ENCODE measurements around the gene RAB3B.

Gene RAB3B

DNA sequence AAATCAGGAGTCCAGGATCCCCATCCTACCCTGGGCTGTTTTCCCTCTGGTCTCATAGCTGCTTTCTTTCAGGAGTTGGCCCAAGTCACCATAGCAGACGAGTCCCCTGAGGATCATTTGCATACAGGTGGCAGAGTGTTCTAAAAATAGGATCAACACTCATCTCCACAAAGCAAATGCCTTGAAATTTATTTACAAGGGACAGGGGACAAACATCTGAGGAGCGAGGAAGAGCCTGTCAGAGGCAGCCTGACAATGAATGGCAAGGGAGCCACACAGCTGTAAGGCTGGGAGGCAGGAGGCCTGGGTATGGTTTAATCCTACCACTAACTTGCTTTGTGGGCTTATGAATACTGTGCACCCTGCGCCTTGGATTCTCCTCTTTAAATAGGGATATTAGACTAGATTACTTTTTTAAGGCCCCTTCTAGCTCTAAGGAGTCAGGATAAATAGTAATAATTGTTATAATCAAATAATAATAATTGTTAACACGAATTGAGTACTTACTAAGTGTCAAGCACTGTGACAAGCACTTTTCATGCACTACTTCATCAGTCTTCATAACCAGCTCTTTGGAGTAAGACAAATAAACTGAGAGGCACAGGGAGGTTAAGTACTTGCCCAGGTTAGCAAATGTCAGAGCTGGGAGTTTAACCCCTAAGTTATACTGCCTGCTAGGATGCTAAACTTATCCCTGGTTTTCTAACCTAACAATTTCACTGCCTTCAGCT lies 34.5 kb downstream of the RAB3B start:
- FAIRE-seq = no peak

DNA sequence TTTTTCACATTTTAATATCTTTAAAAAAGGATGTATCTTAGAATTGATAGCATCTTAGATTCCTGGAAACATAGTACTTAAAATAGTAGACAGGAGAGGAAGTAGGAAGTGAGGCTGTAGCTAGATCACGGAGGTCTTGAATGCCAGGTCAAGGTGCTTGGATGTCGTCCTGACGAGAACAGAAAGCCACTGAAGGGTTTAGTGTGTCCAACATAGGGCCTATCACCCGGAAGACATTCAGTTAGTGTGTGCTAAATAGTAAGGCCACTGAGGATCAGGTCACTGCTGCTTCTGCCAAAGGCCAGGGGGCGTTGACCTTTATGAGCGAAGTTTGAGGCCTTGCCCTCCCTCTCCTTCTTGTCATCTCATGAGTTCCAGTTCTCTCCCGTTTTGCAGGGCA lies 35.7 kb downstream of the RAB3B start:
- no peak for FAIRE-seq

DNA sequence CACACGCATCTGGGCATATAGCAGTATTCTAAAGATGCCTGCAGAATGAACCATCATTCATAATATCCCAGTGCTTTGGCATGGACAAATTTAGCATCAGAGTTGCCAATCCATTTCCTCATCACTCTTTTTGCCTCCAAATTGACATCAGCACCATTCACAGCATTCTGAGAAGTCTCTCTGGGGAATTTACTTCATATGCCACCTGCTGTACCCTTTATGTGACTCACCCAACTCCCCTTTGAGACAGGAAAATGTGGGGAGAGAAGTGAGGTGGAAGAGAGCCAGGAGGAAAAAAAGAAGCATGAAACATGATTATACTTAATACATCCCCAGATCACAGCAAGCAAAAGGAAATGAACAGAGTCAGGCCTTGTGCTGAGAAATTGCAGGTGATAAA lies 37.4 kb downstream of the RAB3B start:
- FAIRE-seq = no peak

DNA sequence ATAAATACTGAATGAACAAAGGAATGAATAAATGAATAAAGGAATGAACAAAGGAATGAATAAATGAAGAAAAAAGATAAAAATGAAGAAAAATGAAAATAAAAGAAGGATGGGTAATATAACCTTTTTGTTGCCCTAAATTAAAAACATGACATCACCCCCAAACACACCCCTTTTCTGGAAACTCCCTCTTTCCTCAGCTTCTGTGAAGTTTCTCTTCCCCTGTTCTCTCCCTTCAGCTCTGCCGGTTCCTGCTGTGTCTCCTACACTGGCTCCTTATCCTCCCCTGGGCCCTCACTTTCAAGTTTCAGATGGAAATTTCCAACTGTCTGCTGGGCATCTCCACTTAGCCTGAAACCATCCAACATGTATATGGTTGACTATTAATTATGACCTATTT lies 37.9 kb downstream of the RAB3B start:
- FAIRE-seq = no peak

DNA sequence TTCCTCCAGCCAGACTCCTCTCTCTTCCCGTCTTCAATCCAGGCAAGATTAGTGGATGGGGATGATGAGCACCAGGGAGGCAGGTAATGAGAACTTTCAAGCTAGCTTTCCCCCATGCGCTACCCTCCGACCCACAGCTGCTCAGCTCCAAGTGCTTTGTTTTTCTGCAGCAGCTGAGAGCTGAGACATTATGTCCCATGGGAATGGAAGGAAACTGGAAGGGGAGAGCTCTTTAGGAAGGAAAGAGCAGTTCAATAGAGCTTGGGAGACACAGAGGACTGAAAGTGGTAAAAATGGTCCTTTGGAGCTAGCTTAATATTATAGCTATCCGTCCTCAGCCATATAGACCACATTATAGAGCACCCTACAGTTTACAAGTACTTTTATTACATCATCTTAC lies 39.8 kb downstream of the RAB3B start:
- no peak for FAIRE-seq

DNA sequence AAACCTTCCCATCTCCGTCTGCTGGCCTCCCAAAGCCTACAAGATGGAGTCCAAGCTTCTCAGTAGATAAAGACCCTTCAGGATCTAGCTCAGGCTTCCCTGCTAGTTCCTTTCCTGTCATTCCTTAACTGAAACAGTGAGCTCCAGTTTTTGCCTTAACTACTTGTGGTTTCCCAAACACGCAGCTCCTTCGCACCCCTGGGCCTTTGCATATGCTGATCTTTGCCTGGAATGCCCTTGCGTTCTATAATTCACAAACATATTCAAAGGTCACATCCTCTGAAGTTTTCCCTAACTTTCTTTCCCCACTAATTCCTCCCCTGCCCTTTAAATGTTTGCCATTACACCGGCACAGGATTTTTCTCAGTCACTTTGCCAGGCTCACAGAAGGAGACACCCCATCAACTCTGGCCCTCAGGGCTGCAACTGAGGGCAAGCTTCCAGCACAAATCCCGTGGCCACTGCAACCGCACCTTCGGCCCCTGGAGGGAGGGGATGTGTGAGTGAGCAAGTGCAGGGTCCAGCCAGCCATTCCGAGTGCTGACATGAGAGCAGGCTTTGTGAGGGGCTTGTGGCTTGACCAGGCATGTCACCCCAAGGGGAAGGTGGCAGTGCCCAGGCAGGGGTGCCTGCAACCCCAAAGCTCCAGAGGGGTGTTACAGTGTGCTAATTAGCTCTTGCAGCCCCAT lies 41.3 kb downstream of the RAB3B start:
- FAIRE-seq = no peak

DNA sequence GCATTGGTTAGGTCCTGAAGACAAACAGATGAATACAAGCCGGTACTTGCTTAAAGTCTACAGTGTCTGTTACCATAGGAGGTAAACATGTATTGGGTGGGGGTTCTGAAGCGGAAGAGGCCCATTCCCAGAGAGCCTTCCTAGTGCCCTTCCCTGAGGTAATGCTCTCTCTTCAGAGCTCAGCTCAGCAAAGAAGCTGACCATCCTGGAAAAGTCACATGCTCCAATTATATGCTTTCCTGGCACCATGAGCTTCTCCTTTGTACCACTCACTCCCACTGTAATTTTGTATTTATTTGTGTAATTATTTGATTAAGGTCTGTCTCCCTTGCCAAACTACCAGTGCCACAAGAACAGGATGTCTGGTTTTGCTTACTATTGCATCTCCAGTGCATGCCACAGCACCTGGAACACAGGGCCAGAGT lies 42.0 kb downstream of the RAB3B start:
- FAIRE-seq = no peak

DNA sequence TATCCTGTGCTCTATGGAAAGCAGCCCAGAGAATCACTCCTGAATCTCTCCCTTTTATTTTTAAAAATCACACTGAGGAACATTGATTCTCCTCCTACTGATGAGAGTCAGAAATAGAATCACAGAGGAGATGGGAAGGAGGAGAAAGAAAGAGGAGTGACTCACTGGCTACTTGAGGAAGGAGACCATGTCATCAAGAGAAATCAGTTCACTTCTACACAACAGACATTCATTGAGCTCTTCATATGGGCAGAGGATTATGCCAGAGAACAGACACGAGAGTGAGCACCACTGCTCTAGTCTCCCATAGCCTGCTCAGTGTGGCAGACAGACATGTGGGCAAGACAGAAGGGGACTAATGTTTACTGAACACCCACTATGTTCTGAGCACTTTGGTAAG lies 44.2 kb downstream of the RAB3B start:
- no peak for FAIRE-seq

DNA sequence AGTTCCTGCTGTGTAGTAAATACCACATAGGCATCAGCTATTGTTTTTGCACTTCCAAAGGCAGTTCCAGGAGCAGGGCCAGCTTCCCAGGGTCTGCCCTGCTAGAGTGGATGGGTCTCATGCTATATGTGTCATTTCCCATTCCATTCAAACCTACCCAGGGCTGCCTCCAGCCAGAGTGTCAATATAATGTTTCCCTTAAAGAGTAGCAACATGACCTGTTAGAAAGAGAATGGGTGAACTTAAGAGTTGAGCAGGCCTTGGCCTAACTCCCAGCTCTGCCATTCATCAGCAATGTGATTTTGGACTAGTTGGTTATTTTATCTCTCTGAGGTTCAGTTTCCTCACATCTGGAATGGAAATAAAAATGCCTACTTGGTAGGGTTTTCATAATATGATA lies 44.9 kb downstream of the RAB3B start:
- FAIRE-seq = no peak

DNA sequence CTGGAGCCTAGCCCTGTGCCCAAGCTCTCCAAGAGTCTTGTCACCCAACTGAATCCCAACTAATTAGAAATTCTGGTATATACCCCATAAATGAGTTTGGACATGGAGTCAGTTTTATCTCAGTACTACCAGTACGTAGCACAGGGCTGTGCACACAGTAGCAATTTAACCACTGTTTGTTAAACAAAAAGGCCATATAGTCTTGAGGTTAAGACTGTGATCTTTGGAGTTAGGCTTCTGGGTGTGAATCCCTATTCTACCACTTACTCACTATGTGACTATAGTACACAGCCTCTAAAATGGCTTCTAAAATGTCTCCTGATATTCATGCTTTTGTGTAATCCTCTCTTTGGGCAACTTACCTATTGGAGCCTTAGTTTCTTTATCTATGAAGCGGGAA lies 48.2 kb downstream of the RAB3B start:
- FAIRE-seq = no peak

DNA sequence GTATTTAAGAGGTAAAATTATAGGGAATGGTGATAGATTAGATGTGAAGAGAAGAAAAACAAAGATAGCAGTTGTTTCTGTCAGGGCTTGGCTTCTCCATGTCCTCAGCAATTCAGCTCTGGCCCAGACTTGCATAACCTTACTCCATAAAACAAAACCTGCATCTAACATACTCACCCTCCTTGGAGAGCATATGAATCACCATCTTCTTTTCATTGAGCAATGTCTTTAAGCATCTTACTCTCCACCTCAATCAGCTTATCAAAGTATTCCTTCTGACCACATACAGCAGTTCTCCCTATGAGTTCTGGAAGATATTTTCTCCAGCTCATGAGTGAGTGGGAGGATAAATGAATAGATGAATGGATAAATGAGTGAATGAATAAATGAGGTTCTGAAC lies 49.0 kb downstream of the RAB3B start:
- FAIRE-seq = no peak

DNA sequence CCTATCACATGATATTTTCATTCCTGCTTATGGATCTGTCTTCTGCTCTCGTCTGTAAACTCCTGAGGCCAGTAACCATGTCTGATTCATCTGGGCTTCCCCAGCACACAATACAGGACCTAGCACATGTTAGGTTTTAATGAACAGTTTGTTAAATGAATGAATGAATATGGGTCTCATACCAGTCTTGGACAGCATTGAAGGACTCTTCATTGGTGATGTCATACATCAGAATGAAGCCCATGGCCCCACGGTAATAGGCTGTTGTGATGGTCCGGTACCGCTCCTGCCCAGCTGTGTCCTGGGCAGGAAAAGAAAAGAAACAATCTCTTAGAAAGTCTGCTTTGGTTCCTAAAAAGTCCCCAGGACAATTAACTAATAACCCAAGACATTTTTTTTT lies 53.4 kb downstream of the RAB3B start:
- FAIRE-seq = no peak

DNA sequence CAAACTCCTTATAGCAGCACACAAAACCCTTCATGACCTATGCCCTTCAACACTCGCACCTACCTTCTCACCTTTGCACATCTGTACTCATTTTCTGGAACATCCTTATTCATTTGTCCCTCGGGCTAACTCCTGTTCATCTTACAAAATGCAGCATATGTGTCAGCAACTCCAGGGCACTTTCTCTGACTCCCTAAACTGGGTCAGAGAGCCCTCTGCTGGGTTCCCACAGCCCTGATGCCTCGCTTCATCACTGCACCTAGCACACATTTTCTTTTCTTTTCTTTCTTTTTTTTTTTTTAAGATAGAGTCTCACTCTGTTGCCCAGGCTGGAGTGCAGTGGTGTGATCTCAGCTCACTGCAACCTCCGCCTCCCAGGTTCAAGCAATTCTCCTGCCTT lies 54.0 kb downstream of the RAB3B start:
- no peak for FAIRE-seq

DNA sequence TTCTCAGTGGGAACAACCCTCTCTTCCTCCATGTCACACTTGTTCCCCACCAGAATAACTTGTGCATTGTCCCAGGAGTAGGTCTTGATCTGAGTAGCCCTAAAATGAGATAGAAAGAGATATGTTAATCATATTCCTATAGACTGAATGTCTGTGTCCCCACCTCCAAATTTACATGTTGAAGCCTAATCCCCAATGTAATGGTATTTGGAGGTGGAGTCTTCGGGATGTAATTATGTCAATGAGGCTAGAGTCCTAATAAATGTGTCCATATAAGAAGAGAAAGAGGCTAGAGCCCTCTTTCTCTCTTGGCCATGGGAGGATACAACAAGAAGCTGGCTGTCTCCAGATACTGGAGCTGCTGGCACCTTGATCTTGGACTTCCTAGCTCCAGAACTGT lies 57.2 kb downstream of the RAB3B start:
- no peak for FAIRE-seq

DNA sequence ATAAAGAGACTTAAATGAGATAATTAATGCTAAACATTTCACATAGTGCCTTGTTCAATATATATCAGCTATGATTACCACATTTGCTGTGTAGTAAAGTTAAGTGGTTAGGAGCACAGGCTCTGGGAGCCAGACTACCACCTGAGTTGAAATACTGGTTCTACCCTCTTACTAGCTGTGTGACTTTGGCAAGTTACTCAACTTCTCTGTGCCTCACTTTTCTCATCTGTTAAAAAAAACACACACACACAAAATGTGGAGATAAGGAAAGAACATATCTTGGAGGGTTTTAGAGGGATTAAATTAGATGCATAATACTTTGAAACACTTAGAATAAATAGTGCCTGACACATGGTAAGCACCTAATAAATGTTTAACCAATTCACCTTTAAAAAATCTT lies 60.2 kb downstream of the RAB3B start:
- no peak for FAIRE-seq

DNA sequence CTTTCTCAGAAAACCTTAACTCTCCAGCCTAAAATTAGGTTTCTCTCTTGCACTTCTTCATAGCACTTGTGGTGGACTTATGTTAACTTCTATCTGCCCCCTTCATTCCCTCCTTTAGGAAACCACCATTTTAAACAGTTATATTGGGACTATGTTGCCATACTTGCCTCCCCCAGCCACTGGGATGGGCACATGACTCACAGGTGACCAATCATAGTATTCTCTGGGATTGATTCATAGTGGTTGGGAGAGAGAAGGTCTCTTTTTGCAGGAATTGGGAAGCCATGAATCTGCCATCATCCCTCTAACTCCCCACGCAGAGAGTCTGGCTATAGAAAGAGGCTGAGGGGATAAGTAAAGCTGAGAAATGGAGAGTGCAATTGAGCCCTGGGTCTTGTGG lies 61.6 kb downstream of the RAB3B start:
- no peak for FAIRE-seq

DNA sequence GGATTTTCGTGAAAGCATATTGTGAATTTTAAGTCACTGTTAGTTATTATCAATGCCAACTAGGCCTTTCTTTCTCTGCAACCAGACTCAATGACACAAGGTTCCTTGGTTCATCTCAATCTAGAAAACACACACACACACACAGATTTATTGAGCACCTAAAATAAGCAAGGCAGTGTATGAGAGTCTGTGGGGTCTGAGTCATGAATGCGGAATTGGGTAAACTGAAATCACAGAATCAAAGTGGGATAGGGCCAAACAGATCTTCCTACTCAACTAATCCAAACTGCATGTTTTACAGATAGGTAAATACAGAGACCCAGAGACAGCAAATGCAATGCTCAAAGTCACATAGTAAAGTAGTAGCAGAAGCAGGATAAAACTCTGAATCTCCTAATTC lies 63.5 kb downstream of the RAB3B start:
- no peak for FAIRE-seq

DNA sequence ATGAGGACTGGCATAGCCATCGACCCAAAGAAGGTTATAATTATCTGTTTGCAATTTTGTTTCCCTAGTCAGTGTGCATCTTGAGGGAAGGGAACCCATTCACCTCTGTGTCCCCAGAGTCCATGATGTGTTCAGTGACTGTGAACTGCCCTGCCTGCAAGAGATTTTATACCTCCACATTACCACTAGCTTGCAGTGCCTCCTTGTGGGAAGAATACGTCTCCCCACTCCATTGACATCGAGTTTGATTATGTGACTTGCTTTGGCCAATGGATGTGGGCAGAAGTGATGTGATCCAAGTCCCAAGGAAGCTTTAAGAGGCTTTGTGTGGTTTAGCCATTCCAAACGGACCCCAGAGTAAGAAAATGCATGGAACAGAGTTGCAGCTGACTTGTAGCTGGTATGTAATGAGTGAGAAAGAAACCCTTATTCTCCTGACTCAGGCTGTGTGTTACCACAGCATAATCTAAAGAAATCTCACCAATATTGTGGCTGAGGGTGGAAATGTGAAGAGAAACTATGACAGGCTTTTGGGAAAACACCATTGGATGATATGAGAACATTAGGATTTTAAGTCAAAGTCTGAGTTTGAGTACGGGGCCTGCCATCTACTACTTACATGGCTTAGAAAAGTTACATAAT lies 64.2 kb downstream of the RAB3B start:
- FAIRE-seq = no peak

DNA sequence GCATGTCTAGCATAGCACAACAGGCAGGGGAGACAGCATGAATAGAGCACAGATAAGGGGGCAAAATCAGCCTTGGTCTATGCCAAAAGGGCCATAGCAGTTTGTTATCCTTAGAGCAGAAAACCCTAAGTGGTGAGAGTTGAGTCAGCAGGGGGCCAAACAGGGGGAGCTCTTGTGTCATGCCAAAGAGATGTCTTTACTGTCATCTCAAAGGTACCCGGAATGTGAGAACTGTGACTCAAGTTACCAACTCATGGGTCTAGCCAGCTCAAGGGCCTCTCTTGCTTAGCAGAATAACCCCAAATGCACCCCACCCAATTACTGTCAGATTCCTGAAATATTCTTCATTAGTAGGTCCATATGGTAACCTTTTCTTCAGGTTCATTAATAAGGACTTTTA lies 66.0 kb downstream of the RAB3B start:
- no peak for FAIRE-seq

DNA sequence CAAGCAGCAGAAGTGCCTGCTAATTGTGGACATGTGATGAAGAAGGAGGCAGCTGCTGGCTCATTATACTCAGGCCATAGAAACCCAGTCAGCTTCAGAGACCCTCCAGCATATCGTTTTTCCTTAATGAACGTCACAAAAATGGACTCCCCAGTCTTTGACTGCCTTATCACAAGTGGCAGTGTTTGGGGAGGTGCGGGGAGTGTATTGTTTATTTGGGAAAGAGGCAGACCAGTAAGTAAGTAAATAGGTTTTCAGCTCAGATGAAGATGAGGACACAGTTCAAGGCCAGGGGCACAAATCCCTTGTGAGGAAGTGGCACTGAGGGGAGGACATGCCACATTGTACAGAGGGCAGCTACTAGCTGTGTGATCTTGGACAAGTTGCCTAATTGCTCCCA lies 68.5 kb downstream of the RAB3B start:
- no peak for FAIRE-seq

DNA sequence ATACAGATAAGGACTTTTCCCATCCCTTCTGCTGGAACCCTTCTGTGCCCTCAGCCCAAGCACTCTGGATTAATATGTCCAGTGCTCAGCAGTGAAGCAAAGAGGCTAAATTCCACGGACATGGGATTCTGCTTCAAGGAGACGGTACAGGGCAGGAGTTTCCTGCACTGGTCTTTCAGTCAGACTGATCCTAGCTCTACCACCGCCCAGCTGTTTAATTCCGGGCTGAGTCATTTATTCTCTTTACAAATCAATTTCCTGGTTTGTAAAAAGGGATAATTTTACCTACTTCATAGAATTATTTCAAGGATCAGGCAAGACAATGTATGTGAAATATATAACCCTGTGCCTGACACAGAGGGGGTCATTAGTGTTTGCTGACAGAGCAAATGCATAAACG lies 70.4 kb downstream of the RAB3B start:
- no peak for FAIRE-seq

DNA sequence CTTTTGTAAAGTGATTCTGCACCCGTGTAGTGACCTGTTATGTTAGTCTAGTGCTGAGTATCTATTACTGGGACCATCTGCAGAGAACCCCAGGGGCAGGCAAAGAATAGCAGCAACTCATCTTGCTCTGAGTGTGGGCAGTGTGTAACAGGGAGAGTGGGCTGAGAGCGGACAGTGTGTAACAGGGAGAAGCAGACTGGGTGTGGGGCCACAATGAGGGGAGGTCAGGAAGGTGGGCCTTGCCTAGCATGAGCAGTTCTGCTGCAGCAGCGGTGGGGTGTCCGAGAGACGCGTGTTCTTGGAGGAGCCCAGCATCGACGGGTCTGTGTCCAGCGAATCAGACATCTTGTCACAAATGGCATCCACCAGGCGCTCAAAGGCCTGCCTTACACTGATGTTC lies 70.8 kb downstream of the RAB3B start:
- no peak for FAIRE-seq

DNA sequence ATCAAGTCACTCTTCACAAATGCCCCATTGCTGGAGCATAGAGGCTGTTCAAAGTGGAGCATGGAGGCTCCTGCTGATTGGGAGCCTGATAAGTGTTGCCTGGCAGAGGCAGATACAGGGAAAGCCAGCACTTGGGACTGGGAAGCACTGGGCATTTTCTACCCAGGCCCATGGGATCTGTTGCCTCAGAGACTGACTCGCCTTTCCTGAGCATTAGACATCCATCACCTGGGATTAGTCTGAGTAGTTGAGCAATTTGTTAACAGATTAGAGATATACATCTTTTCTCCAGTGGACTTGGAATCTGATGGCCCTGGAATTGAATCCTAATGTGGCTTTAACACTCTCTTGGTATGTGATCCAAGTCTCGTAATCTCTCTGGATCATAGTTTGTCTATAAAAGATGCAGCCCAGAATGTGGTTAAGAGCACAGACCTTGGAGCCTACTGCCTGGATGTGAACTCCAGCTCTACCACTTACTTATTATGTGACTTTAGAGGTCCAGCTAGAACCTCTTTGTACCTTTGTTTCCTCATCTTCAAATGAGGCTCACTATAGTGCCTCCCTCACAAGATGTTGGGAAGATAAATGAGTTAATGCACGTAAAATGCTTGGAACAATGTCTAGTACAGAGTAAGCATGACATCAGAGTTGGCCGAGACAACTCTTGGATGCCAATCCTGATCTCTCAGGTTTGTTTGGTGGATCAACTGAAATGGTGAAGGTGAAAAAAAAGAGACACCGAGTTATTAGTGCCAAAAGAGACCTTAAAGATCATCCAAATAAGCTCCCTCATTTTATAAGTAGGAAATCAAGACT lies 73.7 kb downstream of the RAB3B start:
- no peak for FAIRE-seq

All from endometrium (tissue), 2 donors.